NT2/D1 (cell line): ENCODE results near the gene NDUFC2.

ENCODE experiments used
- YY1 ChIP-seq: IDR thresholded peaks from 2 replicates; pipeline ENCODE4 v1.6.1; 2011; ENCODE audit not compliant: insufficient read length, insufficient read depth
- ZNF274 ChIP-seq: IDR thresholded peaks from 2 replicates; pipeline ENCODE4 v1.6.1; 2011; ENCODE audit warnings: mild to moderate bottlenecking, low read depth, low read length

DNA sequence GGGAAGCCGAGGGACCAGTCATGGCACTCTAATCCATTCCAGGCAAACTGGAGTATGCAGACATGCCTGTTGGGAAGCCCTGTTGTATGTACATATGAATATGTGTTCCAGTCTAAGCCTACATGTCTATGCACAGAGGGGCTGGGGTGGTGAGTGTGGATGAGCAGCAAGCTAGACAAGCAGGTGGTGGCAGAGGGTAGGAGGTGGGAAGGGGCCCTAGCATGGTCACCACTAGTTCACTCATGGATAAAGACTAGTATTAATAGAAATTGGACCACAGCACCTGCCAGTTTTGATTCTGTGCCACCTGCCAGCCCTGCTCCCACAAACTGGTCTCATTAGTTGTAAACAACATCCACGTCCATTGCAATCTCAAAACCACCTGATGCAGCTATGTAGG, 14.5 kb downstream of the NDUFC2 start:
- no peak for TF ChIP-seq ZNF274
- TF ChIP-seq YY1, result no peak
